Measurements from ENCODE around the gene SMC6.
A peak's percentile ranks its signal among the peaks of the same experiment; 100 is the strongest.

The SMC6 gene

GRCh38 chr2:17646838-17647701, 106.5 kb downstream of the SMC6 start:
- no peak for DNase-seq

- peak; percentile 83 for DNase-seq
Observed at GRCh38 chr2:17646081-17646554, 107.5 kb downstream of the SMC6 start.

GRCh38 chr2:17644997-17645720, 108.5 kb downstream of the SMC6 start:
- peak; percentile 40 for DNase-seq

GRCh38 chr2:17643031-17643615, 110.5 kb downstream of the SMC6 start:
- DNase-seq = peak; percentile 93

GRCh38 chr2:17640406-17640805, 113.2 kb downstream of the SMC6 start:
- no peak for DNase-seq

- no peak for DNase-seq
Observed at GRCh38 chr2:17638196-17638743, 115.3 kb downstream of the SMC6 start.

GRCh38 chr2:17637131-17637906, 116.3 kb downstream of the SMC6 start:
- DNase-seq = no peak

- no peak for DNase-seq
Observed at GRCh38 chr2:17636257-17636656, 117.4 kb downstream of the SMC6 start.

- DNase-seq = no peak
Observed at GRCh38 chr2:17634997-17635396, 118.6 kb downstream of the SMC6 start.

- DNase-seq = no peak
Observed at GRCh38 chr2:17630089-17630488, 123.5 kb downstream of the SMC6 start.

- DNase-seq = no peak
Observed at GRCh38 chr2:17628349-17629261, 125.0 kb downstream of the SMC6 start.

GRCh38 chr2:17627434-17627833, 126.2 kb downstream of the SMC6 start:
- no peak for DNase-seq

GRCh38 chr2:17626986-17627385, 126.6 kb downstream of the SMC6 start:
- no peak for DNase-seq

GRCh38 chr2:17625446-17625845, 128.2 kb downstream of the SMC6 start:
- no peak for DNase-seq

- peak; percentile 91 for DNase-seq
Observed at GRCh38 chr2:17621781-17622180, 131.8 kb downstream of the SMC6 start.

- DNase-seq = peak; percentile 68
Observed at GRCh38 chr2:17620841-17621240, 132.8 kb downstream of the SMC6 start.

- DNase-seq = peak; percentile 49
Observed at GRCh38 chr2:17620280-17620679, 133.3 kb downstream of the SMC6 start.

GRCh38 chr2:17617955-17618354, 135.7 kb downstream of the SMC6 start:
- DNase-seq = no peak

GRCh38 chr2:17617516-17617915, 136.1 kb downstream of the SMC6 start:
- no peak for DNase-seq

GRCh38 chr2:17616405-17616804, 137.2 kb downstream of the SMC6 start:
- DNase-seq = no peak

GRCh38 chr2:17615728-17616351, 137.8 kb downstream of the SMC6 start:
- DNase-seq = peak; percentile 53
